ENCODE data around the gene RPL3. TPM values are rescaled to one million over a fixed set of nuclear protein-coding genes. Genes with fewer than 3 reads are reported as not detected.

RPL3 gene
- total RNA-seq, 1 experiment from 2014 or later = 2,372 TPM

DNA sequence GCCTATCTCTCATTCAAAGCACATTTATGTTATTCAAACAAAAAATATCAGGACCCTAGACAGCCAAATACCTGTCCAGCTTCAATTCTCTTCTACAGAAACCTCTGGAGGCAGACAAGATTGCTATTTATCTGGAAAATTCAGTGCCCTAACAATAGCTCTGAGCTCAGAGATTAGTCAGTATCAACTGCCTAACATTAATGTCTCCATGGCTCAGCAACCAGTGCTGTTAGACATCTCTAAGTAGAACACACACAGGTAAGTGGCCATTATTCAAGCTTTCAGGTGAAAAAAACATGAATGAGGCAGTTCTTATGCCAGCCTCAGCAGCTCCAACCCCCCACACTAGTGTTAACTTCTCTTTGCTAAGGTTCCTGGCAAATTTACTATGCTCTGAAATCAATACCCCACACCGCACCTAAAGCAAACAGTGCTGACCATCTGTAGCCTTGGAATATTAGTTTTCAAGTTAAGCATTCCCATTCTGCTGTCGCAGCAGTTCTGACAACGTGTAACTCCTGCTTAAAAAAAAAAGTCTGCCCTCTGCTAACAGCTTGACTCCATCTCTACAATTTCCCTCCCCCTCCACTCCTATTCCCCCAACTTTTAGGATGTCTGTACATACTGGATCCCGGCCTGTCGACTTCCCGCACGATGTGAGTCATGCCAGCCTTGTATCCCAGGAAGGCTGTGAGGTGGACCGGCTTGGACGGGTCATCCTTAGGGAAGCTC is 1.5 kb downstream of the RPL3 start:
- DNase-seq (ENCODE audit: low read depth) = no peak

DNA sequence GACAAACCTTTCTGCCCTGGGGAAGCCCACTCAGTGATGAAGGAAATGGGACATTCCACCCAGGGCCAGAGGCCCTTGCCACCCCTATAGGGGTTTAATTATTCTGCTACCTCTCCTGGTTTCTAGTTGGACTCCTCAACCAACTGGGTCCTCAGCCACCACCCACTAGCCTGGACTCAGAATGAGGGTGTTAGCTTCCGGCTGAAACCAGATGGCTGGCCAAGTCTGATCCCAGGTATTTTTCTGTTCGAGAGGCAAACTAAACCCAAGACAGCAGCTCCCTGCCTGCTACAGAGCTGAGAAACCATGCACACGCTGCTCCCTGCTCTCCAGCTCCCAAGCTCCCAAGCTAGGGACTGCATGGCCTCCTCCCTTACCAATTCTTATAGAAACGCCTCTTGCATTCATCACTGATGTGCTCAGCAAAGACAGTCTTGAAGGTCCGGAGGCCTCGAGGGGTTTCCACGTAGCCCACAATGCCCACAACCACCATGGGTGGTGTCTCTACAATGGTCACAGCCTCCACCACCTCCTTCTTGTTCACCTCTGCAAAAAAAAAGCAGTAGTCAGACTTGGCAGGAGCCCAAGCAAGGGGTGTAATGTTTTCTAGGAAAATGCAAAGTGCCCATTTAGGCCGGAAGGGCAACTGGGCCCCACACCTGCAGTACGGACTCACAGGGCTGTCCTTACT is 2.2 kb downstream of the RPL3 start:
- no peak for DNase-seq (ENCODE audit: low read depth)

DNA sequence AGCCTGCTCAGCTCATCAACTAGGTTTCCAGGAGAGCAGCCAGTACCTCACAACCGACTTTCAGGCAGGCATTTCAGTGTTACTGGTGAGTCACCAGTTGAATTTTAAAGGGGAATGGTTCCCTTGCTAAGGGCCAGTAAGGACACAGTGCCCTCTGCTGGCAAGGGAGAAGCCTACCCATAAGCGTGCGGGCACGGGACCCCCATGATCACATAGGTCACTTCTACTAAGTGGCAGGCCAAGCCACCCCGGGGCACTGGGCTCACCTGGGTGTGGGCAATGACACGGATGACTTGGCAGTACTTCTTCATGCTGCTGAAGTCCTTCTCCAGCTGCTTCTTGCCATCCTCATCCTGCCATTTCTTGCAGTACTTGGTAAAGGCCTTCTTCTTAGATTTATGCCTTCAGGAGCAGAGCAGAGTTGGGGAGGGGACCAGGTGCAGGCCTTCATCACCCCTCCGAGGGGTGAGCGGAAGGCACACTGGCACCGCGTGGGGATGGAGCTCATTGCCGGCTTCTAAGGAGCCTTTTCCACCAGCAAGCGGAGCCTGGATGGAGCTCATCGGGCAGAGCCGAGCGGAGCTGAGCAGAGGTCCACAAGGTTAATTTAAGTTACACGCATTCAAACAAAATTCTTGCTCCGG is 2.9 kb downstream of the RPL3 start:
- DNase-seq (ENCODE audit: low read depth) = peak; percentile 88

DNA sequence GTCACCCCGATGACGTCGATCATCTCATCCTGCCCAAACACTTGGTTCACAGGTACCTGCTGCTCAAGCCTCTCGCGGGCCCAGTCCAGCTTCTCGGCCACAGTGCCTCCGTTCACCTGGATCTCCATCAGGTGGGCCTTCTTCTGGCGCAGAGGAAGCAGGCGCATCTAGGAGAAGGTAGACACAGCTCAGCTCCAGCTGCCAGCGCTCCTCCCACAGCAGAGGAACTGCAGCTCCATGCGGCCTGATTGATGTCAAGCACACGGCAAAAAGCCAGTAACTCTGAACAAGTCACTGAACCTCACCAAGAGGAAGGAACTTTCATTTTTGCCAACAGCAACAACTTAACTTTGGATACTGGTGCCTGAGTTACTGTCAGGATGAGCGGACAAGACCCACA is 4.0 kb downstream of the RPL3 start:
- no peak for DNase-seq (ENCODE audit: low read depth)

DNA sequence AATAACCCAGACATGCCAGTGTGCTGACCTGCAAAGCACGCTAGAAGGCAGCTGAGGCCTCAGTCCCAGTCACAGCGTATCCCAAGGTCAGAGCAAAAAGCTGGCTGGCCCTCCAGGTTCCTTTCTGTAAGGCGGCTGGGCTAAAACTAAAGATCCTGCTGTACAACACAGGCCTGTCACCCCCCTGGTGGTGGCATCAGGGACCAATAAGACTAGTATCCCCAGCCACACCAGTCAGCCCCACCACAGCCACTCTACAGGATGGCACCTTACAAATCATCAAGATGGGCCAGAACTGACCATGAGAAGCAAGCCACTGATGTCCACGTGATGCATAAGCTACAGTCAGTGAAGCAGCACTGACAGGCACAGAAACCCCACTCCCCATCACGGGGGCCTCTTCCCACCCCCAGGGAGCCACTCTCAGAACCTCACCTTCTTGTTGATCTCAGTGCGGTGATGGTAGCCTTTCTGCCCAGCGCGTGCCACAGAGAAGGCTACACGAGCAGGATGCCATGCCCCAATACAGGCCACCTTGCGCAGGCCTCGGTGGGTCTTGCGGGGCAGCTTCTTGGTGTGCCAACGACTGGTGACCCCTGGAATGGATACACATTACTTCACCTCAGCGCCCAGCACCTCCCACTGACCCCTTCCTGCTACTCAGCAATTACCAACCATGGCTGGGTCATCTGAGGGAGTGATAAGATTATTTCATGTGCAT is 5.0 kb downstream of the RPL3 start:
- no peak for DNase-seq (ENCODE audit: low read depth)

DNA sequence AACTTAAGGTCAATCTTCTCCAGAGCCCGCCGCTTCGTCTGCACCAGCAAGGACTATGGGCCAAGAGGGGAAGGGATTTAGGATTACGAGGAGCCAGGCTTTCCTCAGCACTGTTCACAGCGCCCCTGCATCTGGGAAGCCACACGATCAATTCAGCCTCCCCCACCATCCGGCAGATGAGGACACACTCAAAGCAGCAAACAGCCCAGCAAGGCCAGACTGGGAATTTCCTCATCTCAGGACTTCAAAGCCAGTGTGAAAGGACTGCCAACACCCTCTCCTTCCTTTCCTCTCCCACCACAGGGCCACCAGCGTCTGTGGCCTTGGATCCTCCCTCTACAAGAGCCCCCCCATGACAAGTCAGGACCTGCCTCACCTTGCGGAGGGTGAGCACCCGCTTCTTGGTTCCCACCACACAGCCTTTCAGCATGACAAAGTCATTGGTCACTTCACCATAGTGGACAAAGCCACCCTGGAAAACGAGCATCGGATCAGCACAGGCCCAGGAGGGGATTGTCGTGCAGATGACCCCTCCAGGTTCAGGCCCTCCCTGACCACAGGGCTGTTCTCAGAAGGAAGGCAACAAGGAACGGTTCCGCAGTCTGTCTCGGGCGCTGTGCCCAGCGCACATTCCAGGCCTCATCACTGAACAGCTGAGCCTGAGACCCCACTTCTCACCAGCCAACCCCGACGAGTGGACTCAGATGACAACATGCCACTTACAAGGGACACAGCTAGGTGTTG is 6.0 kb downstream of the RPL3 start:
- DNase-seq (ENCODE audit: low read depth) = no peak

DNA sequence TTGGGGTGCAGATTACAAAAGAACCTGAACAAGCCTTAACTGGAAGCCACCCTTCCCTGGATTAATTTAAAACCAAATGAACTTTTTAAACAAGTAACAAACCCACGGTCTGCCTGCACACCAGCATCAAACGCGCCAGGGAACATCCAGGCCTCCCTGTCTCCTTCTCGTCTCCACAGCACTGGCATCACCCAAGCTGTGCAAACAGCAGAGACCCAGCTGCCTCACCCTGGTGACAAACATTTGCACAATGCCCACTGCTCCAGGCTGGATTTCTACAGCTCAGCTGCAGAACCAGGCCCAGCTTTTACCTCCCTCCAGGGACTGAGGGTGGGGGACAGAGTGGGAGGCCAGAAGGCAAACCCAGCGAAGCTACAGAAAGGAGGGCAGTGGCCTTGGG is 7.0 kb downstream of the RPL3 start:
- DNase-seq (ENCODE audit: low read depth) = no peak

DNA sequence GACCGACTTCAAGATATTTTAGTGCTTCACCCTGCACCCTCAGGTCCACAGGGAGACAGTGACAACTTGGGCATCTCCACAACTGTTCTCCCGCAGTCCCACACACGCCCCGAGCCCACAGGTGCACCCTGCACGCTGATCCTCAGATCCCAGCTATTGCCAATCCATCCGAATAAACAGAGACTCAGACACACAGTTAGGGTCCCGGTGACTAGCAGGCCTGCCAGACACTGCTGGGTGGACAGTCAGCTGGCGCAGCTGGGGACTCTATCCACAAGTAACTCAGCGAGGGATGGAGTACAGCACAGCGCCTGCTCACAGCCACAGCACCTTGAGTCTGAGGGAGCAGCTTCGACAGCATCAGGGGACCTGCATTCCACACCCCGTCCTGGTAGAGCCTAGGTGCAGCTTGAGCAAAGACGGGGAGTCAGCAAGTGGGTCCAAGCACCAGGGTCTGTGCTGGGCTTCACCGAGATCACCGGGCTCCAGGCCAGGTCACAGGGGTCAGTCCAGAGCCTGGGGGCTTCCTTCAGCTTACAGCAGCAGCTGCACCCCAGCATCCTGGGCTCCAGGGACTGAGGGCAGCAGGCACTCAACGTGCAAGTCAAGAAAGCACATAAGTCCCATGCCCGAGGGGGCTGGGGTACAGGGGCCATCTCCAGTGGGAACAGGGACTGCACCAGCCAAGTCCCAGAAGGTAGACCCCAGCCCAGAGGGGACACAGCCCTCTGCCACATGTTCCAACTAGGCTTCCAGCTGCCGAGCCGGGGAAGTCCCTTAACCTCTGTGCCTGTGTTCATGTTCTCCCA is 7.6 kb downstream of the RPL3 start:
- peak; percentile 77 for DNase-seq (ENCODE audit: low read depth)

DNA sequence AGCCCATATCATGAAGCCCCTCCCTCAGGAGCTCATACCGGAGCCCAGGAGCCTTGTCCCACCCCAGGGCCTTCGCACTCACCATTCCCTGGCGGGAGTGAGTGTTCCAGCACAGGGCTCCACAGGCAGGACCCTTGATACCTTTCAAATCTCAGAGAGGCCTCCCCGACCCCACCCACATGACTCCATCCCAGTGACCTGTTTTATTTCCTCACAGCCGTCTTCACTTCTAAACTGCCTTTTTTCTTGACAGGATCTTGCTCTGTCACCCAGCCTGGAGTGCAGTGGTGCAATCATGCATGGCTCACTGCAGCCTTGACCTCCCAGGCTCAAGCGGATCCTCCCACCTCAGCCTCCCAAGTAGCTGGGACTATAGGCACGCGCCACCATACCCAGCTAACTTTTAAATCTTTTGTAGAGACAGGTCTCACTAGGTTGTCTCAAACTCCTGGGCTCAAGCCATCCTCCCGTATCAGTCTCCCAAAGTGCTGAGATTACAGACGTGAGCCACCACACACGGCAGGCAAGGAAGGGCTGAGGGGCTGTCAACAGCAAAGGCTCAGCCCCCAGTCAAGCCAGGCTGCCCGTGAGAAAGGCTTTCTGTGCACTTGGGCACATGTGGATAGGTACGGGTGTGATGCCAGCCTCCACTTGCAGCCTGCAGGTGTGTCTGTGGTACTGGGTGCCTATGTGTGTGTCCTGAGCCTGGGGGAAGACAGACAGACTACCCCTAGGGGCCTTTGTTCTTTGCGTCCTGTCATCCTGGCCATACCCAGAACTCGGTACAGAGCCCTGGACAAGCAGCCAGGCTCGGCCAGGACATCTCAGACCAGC is 9.3 kb downstream of the RPL3 start:
- peak; percentile 78 for DNase-seq (ENCODE audit: low read depth)

DNA sequence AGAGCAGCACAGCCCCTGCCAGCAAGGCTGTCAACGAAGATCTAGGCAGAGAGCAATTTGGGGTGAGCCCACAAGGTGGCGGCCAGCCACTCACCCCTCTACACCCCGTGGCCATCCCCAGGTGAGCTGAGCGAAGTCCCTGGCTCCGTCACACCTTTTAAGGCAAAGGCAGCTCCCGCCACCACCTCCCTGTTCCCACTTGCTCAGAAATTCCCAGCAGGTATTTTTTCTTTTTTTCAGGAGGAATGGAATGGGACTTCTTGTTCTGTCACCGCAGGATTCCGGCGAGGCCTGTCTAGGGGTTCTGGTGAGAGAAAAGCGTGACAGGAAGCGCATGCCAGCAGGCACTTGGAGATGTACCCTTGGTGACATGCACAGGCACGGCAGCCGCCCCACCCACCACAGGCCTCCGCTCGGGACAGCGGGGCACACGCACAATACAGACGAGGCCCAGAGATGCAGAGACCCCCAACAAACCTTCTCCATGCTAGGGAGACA is 10.0 kb downstream of the RPL3 start:
- DNase-seq (ENCODE audit: low read depth) = peak; percentile 49

DNA sequence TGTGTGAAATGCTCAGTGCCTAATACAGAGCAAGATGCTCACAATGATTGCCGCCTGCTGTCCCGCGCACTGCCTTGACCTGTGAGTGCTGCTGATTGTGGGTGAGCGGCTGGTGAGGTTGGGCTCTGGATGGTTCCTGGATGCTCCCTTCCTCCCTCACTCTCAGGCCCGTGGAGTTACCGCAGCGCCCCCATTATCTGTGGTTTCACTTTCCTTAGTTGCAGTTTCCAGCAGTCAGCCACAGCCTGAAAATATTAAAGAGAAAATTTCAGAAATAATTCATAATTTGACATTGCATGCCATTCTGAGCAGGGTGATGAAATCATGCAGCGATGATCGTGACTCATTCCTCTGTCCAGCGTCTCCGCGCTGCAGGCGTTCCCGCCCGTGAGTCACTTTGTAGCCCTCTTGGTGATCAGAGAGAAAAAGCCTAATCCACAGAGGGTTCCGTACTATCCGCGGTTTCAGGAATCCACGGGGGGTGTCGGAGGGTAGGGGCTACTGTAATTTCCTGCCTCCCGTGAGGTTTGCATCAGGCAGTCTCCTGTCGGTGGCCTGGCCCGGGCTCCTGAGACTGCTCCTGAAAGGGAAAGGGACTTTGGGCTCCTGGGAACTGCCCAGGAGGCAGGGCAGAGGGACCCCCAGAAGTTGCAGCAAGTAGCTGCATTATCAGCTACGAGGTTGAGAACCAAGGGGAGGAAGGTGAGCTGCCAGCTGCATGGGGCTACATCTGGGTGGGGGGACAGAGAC is 10.6 kb downstream of the RPL3 start:
- DNase-seq (ENCODE audit: low read depth) = peak; percentile 93

DNA sequence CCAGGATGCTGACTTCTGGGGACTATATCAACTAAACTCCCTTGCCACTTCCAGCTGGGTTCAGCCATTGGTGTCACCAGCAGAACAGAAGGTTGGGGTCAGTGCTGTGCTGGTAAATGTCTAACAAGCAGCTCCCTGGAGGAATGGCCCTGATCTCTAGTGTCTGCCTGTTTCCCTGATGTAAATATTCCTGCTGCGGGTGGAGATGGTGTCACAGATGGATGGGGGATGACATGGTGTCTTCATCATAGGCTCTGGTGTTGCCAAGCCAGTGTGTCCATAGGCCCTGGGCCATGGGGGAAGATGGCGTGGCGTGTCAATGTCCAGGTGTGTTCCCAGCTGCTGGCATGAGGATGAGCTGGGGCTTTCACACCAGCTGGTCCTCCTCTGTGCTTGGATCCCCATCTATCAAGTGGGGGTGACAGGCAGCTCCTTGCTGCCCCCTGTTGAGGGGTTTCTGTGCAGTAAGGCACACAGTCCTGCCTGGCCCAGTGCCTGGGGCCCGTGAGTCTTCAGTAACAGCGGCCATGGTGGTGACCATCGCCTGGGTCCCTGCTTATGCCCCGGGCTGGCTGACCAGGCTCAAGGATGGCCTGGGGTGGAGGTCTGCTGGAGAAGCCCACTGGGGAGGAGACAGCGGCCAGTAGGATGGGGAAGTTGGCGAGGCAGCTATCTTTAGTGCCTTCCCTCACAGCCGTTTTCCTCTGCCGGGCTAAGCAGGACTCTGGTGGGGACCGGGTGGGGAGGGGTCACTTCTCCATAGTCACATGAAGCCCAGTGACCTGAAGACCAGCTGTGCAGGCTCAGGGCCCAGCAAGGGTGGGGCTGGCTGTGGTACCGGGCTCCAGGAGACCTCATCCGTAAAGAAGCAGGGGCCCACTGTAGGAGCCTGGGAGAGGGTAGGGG is 12.7 kb downstream of the RPL3 start:
- no peak for DNase-seq (ENCODE audit: low read depth)

DNA sequence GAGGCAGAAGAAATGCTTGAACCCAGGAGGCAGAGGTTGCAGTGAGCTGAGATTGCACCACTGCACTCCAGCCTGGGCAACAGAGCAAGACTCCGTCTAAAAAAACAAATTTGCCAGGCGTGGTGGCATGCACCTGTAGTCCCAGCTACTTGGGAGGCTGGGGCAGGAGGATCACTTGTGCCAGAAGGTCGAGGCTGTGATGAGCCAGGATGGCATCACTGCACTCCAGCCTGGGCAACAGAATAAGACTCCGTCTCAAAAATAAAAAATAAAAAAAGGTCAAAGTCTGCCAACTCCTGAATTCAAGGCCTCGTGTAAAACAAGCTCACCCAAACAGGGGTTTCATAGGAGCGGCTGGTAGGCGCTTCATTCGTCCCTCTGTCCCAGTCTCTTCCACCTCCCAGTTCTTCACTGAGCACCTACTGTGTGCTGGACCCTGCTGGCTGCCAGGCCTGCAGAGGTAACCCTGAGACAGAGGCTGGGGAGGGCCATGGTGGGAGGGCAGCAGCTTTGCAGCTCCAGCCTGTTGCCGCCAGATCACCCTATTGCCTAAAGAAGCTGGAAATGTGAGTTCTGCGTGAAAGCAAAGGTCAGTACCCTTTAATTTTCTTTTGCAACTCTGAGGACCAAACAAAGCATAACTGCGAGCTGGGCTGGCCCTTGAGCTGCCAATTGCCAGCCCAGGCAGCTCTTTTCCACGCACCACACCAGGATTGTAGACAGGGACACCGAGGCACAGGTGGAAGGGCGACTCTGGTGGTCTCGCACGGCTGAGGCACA is 15.3 kb downstream of the RPL3 start:
- no peak for DNase-seq (ENCODE audit: low read depth)

DNA sequence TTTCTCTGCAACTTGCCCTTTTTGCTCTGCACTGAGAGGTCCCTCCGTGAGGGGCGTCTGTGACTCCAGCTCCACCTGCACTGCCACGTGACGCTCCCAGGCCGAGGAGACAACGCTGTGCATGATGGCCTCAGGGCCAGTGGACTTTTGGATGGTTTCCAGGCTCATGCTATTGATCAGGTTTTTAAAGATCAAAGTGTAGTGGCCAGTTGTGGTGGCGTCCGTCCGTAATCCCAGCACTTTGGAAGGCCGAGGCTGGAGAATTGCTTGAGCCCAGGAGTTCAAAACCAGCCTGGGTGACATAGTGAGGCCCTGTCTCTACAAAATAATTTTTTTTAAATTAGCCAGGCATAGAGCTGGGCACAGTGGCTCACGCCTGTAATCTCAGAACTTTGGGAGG is 16.1 kb downstream of the RPL3 start:
- no peak for DNase-seq (ENCODE audit: low read depth)

DNA sequence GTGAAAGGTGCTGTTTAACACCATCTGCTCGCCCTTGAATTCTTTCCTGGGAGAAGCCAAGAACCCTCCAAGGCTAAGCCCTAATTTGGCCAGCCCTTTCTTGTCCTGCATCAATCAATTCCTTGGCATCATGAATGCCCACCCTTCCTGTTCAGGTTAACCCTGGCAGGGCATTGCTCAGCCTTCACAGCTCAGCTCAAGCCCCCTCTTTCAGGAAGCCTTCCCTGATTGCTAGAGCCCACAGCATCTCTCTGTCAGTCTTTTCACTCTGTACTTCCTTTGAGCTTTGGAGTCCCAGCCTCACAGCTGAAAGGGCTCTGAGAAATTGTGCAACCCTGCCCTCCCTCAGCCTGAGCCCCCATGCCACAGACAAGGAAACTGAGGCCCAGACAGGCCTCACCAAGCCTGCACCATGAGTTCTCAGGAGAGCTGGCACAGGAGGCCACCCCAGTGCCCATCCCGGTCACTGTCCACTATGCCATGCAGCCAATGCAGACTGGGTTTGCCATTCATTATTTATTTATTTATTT is 16.9 kb downstream of the RPL3 start:
- DNase-seq (ENCODE audit: low read depth) = no peak

DNA sequence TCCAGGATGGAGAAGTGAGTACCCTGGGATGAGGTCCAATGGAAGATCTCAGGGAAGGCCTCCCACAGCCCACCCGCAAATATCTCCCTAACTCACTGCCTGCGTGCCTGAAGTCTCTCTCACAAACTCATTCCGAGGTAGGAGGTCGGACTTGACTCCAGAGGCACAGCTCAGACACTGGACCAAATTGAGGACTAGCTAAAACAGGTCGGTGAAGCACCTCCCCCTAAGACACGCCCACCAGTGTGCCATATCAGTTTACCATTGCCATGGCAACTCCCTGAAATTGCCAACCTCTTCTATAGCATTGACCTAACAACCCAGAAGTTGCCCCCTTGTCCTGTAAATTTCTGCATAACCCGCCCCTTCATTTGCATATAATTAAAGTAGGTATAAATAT is 17.5 kb downstream of the RPL3 start:
- DNase-seq (ENCODE audit: low read depth) = no peak

Data from HT1080 (cell line).